ENCODE data around the gene ACOX3.

DNA sequence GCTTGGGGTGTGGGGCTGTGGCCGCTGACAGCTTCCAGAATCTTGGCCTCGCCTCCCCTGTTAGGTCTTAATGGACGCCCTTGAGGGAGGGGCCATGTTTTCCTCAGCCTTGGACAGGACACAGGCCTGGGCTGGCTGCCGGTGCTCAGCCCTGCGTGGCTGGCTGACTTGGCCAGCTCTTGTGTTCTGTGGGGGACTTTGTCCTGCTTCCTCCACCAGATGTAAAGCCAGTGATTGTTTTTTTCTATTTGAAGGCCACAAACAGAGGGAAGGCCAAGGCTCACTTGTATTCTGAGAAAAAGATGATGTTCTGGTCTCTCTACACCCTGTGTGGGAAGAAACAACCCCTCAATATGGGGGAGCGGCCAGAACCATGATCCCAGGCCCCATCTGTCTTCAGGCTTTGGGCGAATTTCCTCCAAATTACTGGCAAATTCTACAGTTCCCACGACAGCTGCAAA is 99.7 kb downstream of the ACOX3 start:
- TF ChIP-seq, protein P1, sequence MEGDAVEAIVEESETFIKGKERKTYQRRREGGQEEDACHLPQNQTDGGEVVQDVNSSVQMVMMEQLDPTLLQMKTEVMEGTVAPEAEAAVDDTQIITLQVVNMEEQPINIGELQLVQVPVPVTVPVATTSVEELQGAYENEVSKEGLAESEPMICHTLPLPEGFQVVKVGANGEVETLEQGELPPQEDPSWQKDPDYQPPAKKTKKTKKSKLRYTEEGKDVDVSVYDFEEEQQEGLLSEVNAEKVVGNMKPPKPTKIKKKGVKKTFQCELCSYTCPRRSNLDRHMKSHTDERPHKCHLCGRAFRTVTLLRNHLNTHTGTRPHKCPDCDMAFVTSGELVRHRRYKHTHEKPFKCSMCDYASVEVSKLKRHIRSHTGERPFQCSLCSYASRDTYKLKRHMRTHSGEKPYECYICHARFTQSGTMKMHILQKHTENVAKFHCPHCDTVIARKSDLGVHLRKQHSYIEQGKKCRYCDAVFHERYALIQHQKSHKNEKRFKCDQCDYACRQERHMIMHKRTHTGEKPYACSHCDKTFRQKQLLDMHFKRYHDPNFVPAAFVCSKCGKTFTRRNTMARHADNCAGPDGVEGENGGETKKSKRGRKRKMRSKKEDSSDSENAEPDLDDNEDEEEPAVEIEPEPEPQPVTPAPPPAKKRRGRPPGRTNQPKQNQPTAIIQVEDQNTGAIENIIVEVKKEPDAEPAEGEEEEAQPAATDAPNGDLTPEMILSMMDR (IDR thresholded peaks at IDR 0.05): no peak
- TF ChIP-seq POLR2A (IDR thresholded peaks at IDR 0.05): no peak

All from stomach (tissue), 4 donors.